Cardiac fibroblast (primary cell): ENCODE data around the gene MAP3K5.

Experiments used
- DNase-seq, 2 donors: peaks; one replicate each; pipeline versions ENCODE4 v3.0.0 to v3.0.0-alpha.2; 2010; ENCODE audit warnings: low read depth in 2 of 2
- H3K4me3 ChIP-seq, 2 donors: replicated peaks in 1 of 2; 1 replicate in 1 of 2; 2 replicates in 1 of 2; pipeline ENCODE4 v1.5.1; 2011; ENCODE audit warnings: low read depth in 2 of 2, low read length in 2 of 2, mild to moderate bottlenecking in 2 of 2, moderate library complexity in 1 of 2
- TF ChIP-seq, protein P1 (sequence below): IDR thresholded peaks from one replicate; pipeline ENCODE4 v1.5.1; 2011; ENCODE audit warnings: low read depth, mild to moderate bottlenecking, low read length, inconsistent platforms

MAP3K5 gene

DNA sequence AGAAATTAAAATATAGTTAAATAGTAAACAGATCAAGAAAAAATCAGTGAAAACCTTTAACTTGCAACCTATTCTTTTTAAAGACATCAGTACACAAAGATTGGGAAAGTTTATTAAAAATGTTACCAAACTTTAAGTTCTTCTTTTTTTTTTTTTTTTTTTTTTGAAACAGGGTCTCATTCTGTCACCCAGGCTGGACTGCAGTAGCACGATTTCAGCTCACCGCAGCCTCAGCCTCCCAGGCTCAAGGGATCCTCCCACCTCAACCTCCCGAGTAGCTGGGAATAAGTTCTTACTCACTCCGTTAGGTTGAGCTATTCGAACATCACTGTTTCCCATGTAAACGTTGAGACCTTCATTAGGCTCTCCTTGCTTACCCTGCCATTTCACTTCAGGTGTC, 5.6 kb downstream of the MAP3K5 start:
- TF ChIP-seq, protein P1, sequence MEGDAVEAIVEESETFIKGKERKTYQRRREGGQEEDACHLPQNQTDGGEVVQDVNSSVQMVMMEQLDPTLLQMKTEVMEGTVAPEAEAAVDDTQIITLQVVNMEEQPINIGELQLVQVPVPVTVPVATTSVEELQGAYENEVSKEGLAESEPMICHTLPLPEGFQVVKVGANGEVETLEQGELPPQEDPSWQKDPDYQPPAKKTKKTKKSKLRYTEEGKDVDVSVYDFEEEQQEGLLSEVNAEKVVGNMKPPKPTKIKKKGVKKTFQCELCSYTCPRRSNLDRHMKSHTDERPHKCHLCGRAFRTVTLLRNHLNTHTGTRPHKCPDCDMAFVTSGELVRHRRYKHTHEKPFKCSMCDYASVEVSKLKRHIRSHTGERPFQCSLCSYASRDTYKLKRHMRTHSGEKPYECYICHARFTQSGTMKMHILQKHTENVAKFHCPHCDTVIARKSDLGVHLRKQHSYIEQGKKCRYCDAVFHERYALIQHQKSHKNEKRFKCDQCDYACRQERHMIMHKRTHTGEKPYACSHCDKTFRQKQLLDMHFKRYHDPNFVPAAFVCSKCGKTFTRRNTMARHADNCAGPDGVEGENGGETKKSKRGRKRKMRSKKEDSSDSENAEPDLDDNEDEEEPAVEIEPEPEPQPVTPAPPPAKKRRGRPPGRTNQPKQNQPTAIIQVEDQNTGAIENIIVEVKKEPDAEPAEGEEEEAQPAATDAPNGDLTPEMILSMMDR: no peak
- no peak overlapping the region for H3K4me3 ChIP-seq
- DNase-seq: no peak

DNA sequence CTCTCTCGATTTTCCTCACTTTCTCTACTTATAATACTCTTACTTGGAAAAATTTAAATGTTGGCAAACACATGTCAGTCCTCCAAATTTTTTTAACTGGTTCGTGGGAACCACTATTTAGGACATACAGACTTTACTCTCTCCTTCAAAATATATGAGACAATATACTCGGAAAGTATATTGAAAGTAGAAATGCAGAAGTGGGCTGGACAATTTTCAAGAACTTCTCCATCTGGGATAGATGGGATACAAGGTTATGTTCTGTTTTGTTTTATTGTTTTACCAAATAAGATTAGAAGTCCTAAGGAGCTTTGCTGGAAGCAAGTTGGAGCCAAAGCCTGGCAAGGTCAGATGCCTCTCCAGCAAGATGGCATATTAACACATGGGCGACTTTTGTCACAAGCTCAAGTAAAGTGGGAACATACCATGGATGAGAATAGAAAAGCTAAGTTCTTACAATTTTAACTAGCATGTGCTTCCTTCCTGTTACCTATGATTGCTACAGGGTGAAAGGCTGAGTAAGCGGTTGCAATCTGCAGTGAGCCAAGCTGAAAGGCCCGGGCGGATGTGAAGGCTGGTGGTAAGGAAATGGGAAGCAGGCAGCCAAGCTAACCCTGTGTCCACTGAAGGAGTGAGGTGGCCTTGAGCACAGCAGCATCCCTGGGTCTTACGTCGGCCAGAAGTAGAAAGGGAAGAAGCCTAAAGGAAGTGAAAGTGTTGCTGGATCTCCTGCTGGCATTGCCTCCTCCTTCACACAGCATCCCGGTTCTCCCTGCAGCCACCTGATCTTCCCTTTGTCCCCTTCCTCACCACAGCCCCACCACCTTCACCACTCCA, 7.1 kb downstream of the MAP3K5 start:
- H3K4me3 ChIP-seq: no peak overlapping the region
- TF ChIP-seq, protein P1: no peak
- peak; percentile 25 to 61 for DNase-seq

DNA sequence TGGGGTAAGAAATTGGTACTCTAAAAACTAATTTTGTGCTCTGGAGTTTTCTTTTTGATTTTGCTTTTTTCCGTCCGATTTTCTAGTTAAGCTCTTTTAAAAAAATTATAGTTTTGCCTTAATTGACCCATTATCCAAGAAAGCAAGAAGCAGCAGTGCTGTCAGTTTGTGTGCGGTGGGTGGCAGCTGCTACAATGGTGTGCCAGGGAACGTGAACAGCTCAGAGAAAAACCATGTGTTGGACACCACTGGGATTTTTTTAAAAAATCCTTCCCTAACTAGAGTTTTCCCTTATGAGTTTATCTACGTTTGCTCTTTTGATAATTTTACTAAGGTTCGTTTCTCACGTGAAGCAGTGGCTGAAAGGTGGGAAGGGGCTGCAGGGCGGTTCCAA, 8.0 kb downstream of the MAP3K5 start:
- TF ChIP-seq, protein P1: no peak
- DNase-seq: no peak
- no peak overlapping the region for H3K4me3 ChIP-seq

DNA sequence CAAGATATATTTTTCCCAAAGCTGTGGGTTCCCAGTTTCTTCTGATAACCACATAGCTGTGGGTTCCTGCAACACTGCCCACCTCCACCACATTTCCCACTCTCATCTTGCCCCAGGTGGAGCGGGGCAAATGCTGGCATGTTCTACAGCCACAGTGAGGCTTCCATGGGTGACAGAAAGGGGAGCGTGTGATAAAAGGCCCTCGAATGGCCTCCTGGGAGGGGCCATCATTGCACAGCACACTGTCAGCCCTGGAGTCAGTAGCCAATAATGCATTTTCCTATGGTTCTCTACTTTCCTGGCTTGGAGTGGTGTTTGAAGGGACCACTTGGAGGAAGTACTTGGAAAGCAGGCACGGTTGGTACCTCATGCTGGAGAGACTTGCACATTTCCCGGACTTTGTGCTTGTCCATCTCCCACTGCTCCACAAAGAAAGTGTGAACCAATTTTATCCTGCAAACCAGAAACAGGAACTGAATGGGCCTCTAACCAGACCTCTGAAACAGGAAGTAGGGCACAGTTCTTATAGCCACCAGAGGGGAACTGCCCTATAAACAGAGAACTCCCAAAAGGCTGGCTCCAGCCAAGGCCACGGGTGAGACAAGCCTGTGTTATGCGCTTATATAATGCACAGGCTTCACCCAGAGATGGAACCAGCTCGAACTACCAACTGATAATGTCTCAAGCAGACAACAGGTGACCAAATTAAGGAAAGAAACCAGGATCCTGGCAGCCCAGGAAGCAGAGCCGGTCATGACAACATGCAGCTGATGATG, 8.6 kb downstream of the MAP3K5 start:
- DNase-seq: no peak
- no peak overlapping the region for H3K4me3 ChIP-seq
- TF ChIP-seq, protein P1: no peak

DNA sequence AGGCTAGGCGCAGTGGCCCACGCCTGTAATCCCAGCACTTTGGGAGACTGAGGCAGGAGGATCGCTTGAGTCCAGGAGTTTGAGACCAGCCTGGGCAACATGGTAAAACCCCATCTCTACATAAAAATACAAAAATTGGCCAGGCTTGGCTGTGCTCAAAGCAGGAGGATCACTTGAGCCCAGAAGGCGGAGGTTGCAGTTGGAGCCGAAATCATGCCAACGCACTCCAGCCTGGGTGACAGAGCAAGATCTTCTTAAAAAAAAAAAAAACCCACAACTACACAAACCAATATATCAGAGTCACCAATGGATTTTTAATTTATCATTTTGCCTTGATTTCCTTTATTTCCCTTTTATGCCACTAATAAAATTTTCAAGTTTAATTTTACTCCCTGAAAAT, 9.3 kb downstream of the MAP3K5 start:
- H3K4me3 ChIP-seq: no peak overlapping the region
- DNase-seq: no peak
- TF ChIP-seq, protein P1: no peak

DNA sequence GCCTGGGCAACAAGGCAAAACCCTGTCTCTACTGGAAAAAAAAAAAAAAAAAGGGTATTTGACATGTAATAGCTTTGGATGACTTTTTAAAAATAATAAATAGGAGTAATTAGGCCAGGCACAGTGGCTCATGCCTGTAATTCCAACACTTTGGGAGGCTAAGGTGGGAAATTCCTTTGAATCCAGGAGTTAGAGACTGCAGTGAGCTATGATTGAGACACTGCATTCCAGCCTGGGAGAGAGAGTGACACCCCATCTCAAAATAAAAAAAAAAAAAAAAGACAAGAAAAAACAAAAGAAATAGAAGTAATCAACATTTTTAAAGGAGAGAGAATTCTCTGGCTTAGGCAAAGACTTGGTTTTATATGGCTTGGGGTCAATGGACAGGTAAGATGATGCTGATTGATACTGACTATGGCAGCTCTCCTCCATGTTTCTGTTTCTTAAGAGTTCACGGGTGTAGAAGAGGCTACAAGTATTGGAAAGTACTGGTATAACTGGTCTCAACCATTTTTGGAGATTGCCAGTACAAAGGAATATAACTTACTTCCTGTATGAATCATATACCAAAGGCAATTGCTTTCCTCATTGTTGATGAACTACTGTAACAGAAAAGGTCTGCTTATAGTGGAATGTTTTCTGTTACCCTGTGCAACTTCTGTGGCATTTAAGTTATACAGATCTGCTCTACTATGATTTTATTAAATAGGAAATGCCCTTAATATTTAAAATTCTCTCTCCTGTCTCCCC, 10.1 kb downstream of the MAP3K5 start:
- no peak overlapping the region for H3K4me3 ChIP-seq
- peak; percentile 70 to 76 for DNase-seq
- TF ChIP-seq, protein P1: no peak
